Nephron progenitor cell (in vitro differentiated cells): Measurements from ENCODE around the gene OGFOD2.
A peak's percentile ranks its signal among the peaks of the same experiment; 100 is the strongest.

ENCODE experiments used
- DNase-seq: peaks from one replicate; pipeline ENCODE4 v3.0.0; 2021
- H3K27ac Mint-ChIP-seq: 2 replicates; pipeline ENCODE4 v1.8.0; 2021; ENCODE audit warnings: mild to moderate bottlenecking, moderate library complexity, mixed read lengths
- H3K27me3 Mint-ChIP-seq: 2 replicates; pipeline ENCODE4 v1.8.0; 2021; ENCODE audit warnings: mild to moderate bottlenecking, low read depth, mixed read lengths; ENCODE audit not compliant: poor library complexity
- H3K36me3 Mint-ChIP-seq: 2 replicates; pipeline ENCODE4 v1.8.0; 2021; ENCODE audit warnings: low read depth, mixed read lengths
- H3K4me1 Mint-ChIP-seq: 2 replicates; pipeline ENCODE4 v1.8.0; 2021; ENCODE audit warnings: mixed read lengths
- H3K4me3 Mint-ChIP-seq: 2 replicates; pipeline ENCODE4 v1.8.0; 2021; ENCODE audit warnings: mild to moderate bottlenecking, moderate library complexity, mixed read lengths
- H3K9me3 Mint-ChIP-seq: 2 replicates; pipeline ENCODE4 v1.8.0; 2021; ENCODE audit warnings: mild to moderate bottlenecking, moderate library complexity, mixed read lengths
- CTCF ChIP-seq: fragments of 200-600 bp; sonication (generic); IDR thresholded peaks from 2 replicates; pipeline ENCODE4 v1.5.0; 2021; ENCODE audit warnings: antibody characterized with exemption

Gene OGFOD2

GRCh38 chr12:122979908-122980182 lies 4.8 kb downstream of the OGFOD2 start:
- TF ChIP-seq CTCF: no peak
- no peak for DNase-seq
- no peaks in the 10 kb centered on the region for H3K36me3 Mint-ChIP-seq
- peak overlapping the region; percentile 19 for H3K27ac Mint-ChIP-seq
- no peaks in the 10 kb centered on the region for H3K27me3 Mint-ChIP-seq
- H3K9me3 Mint-ChIP-seq: no peaks in the 10 kb centered on the region
- H3K4me1 Mint-ChIP-seq: peaks cover 66% of the 10 kb centered on the region
- peak overlapping the region; percentile 92 for H3K4me3 Mint-ChIP-seq

GRCh38 chr12:122980183-122981035 lies 5.4 kb downstream of the OGFOD2 start, which contains the start of gene ARL6IP4:
Gene ARL6IP4, plus strand, starts transcription at chr12:122980681. Its CDS starts 459 bp downstream, at chr12:122981140.
- H3K9me3 Mint-ChIP-seq: no peaks in the 10 kb centered on the region
- peak within 1 kb of the TSS; percentile 92 for H3K4me3 Mint-ChIP-seq
- no peaks in the 10 kb centered on the region for H3K36me3 Mint-ChIP-seq
- peaks cover 71% of the 10 kb centered on the region for H3K4me1 Mint-ChIP-seq
- no peaks in the 10 kb centered on the region for H3K27me3 Mint-ChIP-seq
- no peak for TF ChIP-seq CTCF
- H3K27ac Mint-ChIP-seq: peak within 1 kb of the TSS; percentile 19
- DNase-seq: peak; percentile 67

- Mint-ChIP-seq H3K27ac (no peak overlapping the region), H3K36me3 (no peaks in the 10 kb centered on the region), H3K4me1 (peaks cover 67% of the 10 kb centered on the region), H3K4me3 (peak overlapping the region; percentile 89), H3K27me3 (no peaks in the 10 kb centered on the region), H3K9me3 (no peaks in the 10 kb centered on the region)
- no peak for DNase-seq
- no peak for TF ChIP-seq CTCF
Observed at GRCh38 chr12:122981036-122981471, 6.0 kb downstream of the OGFOD2 start.

GRCh38 chr12:122981587-122982476 lies 6.8 kb downstream of the OGFOD2 start:
- H3K27me3 Mint-ChIP-seq: no peaks in the 10 kb centered on the region
- peak overlapping the region; percentile 89 for H3K4me3 Mint-ChIP-seq
- H3K36me3 Mint-ChIP-seq: no peaks in the 10 kb centered on the region
- peaks cover 63% of the 10 kb centered on the region for H3K4me1 Mint-ChIP-seq
- H3K9me3 Mint-ChIP-seq: no peaks in the 10 kb centered on the region
- H3K27ac Mint-ChIP-seq: no peak overlapping the region
- no peak for TF ChIP-seq CTCF
- DNase-seq: peak; percentile 4

- no peaks in the 10 kb centered on the region for H3K36me3 Mint-ChIP-seq
- DNase-seq: peak; percentile 3
- no peak overlapping the region for H3K27ac Mint-ChIP-seq
- H3K9me3 Mint-ChIP-seq: no peaks in the 10 kb centered on the region
- H3K4me1 Mint-ChIP-seq: peaks cover 63% of the 10 kb centered on the region
- no peaks in the 10 kb centered on the region for H3K27me3 Mint-ChIP-seq
- no peak for TF ChIP-seq CTCF
- peak overlapping the region; percentile 89 for H3K4me3 Mint-ChIP-seq
Observed at GRCh38 chr12:122982477-122982815, 7.4 kb downstream of the OGFOD2 start.
